NT2/D1 (cell line): ENCODE measurements around the gene ZNF611.

ENCODE experiments used
- SUZ12 ChIP-seq: IDR thresholded peaks from 2 replicates; pipeline ENCODE4 v1.6.1; 2011; ENCODE audit not compliant: insufficient read length, insufficient read depth; ENCODE audit errors: extremely low read depth
- YY1 ChIP-seq: IDR thresholded peaks from 2 replicates; pipeline ENCODE4 v1.6.1; 2011; ENCODE audit not compliant: insufficient read length, insufficient read depth
- ZNF274 ChIP-seq: IDR thresholded peaks from 2 replicates; pipeline ENCODE4 v1.6.1; 2011; ENCODE audit warnings: mild to moderate bottlenecking, low read depth, low read length

- TF ChIP-seq SUZ12, result no peak
- TF ChIP-seq ZNF274, result no peak
- TF ChIP-seq YY1, result no peak
Measured at GRCh38 chr19:52743091-52743490, 8.2 kb upstream of the ZNF611 start.
